Liver (tissue), 3 donors: Measurements from ENCODE around the gene COL15A1.

Experiments used
- ATF3 ChIP-seq: IDR thresholded peaks from 2 replicates; pipeline ENCODE4 v1.6.1; 2016; ENCODE audit warnings: antibody characterized with exemption
- CTCF ChIP-seq: fragments of 150-350 bp; IDR thresholded peaks from 2 replicates; pipeline ENCODE4 v1.5.1; 2017; ENCODE audit warnings: improper control_type of control experiment, low read depth, low read length; ENCODE audit not compliant: missing input control
- EGR1 ChIP-seq, 2 donors: IDR thresholded peaks; 2 replicates each; pipeline ENCODE4 v1.6.1; 2016 to 2018; ENCODE audit warnings: antibody characterized with exemption in 2 of 2, low read depth in 2 of 2
- GABPA ChIP-seq, 2 donors: IDR thresholded peaks in 1 of 2; conservative IDR thresholded peaks in 1 of 2; 2 replicates each; pipeline ENCODE4 v1.6.1; 2016; ENCODE audit warnings: antibody characterized with exemption in 2 of 2, mild to moderate bottlenecking in 1 of 2, moderate library complexity in 1 of 2
- HNF4G ChIP-seq: IDR thresholded peaks from 2 replicates; pipeline ENCODE4 v1.6.1; 2016; ENCODE audit warnings: antibody characterized with exemption
- JUND ChIP-seq, 2 donors: IDR thresholded peaks; 2 replicates each; pipeline ENCODE4 v1.6.1; 2016; ENCODE audit warnings: antibody characterized with exemption in 2 of 2
- RAD21 ChIP-seq, 2 donors: IDR thresholded peaks; 2 replicates each; pipeline ENCODE4 v1.6.1; 2016; ENCODE audit warnings: antibody characterized with exemption in 2 of 2, mild to moderate bottlenecking in 2 of 2
- TAF1 ChIP-seq: conservative IDR thresholded peaks from 2 replicates; pipeline ENCODE4 v1.6.1; 2016; ENCODE audit warnings: antibody characterized with exemption, mild to moderate bottlenecking
- YY1 ChIP-seq: IDR thresholded peaks from 2 replicates; pipeline ENCODE4 v1.6.1; 2016; ENCODE audit warnings: antibody characterized with exemption, mild to moderate bottlenecking
- ZBTB33 ChIP-seq: IDR thresholded peaks from 2 replicates; pipeline ENCODE4 v1.6.1; 2016; ENCODE audit warnings: antibody characterized with exemption
- TF ChIP-seq, protein P1 (sequence below): IDR thresholded peaks from 2 replicates; pipeline ENCODE4 v1.6.1; 2016; ENCODE audit warnings: antibody characterized with exemption, mild to moderate bottlenecking
- donor health status: healthy.
- donor health status: healthy.

DNA sequence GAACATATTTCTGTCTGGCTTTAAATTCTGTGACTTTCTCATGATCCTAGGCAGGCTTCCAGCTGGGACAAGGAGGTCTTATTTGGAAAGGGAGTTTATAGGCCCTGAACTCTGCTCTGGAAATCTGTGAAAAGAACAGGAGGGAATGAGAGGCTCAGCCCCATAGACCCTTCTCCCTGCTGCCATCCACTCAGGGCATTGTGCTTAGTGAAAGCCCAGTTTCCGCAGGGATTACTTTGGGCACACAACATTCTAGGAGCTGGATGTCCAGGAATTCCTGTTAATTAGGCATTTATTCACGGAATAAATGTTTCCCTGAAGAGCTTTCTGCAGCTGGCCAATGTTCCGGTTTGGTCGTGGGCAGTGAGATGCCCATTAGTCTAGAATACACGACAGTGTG lies 32.7 kb upstream of the COL15A1 start:
- TF ChIP-seq CTCF (no peak), EGR1 (IDR thresholded peaks at IDR 0.05; ENCODE audit: low read depth in 2 of 2) (no peak), TAF1 (no peak), HNF4G (no peak), ZBTB33 (no peak), RAD21 (IDR thresholded peaks at IDR 0.05) (no peak), GABPA (IDR thresholded peaks at IDR 0.05 in 1 of 2, conservative IDR thresholded peaks at IDR 0.05 in 1 of 2) (no peak), ATF3 (no peak), YY1 (no peak), JUND (IDR thresholded peaks at IDR 0.05) (no peak)
- TF ChIP-seq, protein P1, sequence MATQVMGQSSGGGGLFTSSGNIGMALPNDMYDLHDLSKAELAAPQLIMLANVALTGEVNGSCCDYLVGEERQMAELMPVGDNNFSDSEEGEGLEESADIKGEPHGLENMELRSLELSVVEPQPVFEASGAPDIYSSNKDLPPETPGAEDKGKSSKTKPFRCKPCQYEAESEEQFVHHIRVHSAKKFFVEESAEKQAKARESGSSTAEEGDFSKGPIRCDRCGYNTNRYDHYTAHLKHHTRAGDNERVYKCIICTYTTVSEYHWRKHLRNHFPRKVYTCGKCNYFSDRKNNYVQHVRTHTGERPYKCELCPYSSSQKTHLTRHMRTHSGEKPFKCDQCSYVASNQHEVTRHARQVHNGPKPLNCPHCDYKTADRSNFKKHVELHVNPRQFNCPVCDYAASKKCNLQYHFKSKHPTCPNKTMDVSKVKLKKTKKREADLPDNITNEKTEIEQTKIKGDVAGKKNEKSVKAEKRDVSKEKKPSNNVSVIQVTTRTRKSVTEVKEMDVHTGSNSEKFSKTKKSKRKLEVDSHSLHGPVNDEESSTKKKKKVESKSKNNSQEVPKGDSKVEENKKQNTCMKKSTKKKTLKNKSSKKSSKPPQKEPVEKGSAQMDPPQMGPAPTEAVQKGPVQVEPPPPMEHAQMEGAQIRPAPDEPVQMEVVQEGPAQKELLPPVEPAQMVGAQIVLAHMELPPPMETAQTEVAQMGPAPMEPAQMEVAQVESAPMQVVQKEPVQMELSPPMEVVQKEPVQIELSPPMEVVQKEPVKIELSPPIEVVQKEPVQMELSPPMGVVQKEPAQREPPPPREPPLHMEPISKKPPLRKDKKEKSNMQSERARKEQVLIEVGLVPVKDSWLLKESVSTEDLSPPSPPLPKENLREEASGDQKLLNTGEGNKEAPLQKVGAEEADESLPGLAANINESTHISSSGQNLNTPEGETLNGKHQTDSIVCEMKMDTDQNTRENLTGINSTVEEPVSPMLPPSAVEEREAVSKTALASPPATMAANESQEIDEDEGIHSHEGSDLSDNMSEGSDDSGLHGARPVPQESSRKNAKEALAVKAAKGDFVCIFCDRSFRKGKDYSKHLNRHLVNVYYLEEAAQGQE, result no peak
